ENCODE measurements around the gene PITRM1.

PITRM1 gene

GRCh38 chr10:3141351-3142005, 31.1 kb downstream of the PITRM1 start:
- H3K36me3 ChIP-seq (ENCODE audit: control insufficient read depth, insufficient read depth, low read length): peaks cover 23% of the 10 kb centered on the region
- H3K4me3 ChIP-seq (ENCODE audit: insufficient read depth, low read depth, low read length): no peak overlapping the region
- H3K4me1 ChIP-seq (ENCODE audit: control insufficient read depth, insufficient read depth, low read length): no peaks in the 10 kb centered on the region
- WGBS, 2 experiments: 94 to 95% methylated on average over 18 to 19 of the region's 21 CpGs
- H3K27me3 ChIP-seq (ENCODE audit: control insufficient read depth, insufficient read depth, low read length, poor library complexity, severe bottlenecking): no peaks in the 10 kb centered on the region
- no peak overlapping the region for H3K27ac ChIP-seq (ENCODE audit: insufficient read depth, low read depth, low read length, poor library complexity, severe bottlenecking)
- no peaks in the 10 kb centered on the region for H3K9me3 ChIP-seq (ENCODE audit: control insufficient read depth, low read length)

GRCh38 chr10:3140280-3140679, 32.3 kb downstream of the PITRM1 start:
- Histone ChIP-seq H3K27ac (ENCODE audit: insufficient read depth, low read depth, low read length, poor library complexity, severe bottlenecking) (no peak overlapping the region), H3K4me3 (ENCODE audit: insufficient read depth, low read depth, low read length) (no peak overlapping the region), H3K9me3 (ENCODE audit: control insufficient read depth, low read length) (no peaks in the 10 kb centered on the region), H3K36me3 (ENCODE audit: control insufficient read depth, insufficient read depth, low read length) (peaks cover 21% of the 10 kb centered on the region), H3K27me3 (ENCODE audit: control insufficient read depth, insufficient read depth, low read length, poor library complexity, severe bottlenecking) (no peaks in the 10 kb centered on the region), H3K4me1 (ENCODE audit: control insufficient read depth, insufficient read depth, low read length) (no peaks in the 10 kb centered on the region)
- WGBS, 2 experiments: 94 to 95% methylated on average over 9 of the region's 9 CpGs

GRCh38 chr10:3139216-3139910, 33.2 kb downstream of the PITRM1 start:
- Histone ChIP-seq H3K27me3 (ENCODE audit: control insufficient read depth, insufficient read depth, low read length, poor library complexity, severe bottlenecking) (no peaks in the 10 kb centered on the region), H3K4me3 (ENCODE audit: insufficient read depth, low read depth, low read length) (no peak overlapping the region), H3K9me3 (ENCODE audit: control insufficient read depth, low read length) (no peaks in the 10 kb centered on the region), H3K4me1 (ENCODE audit: control insufficient read depth, insufficient read depth, low read length) (no peaks in the 10 kb centered on the region), H3K27ac (ENCODE audit: insufficient read depth, low read depth, low read length, poor library complexity, severe bottlenecking) (no peak overlapping the region), H3K36me3 (ENCODE audit: control insufficient read depth, insufficient read depth, low read length) (peaks cover 25% of the 10 kb centered on the region)
- 93% methylated on average over 10 of the region's 10 CpGs for WGBS, 2 experiments

GRCh38 chr10:3137958-3138726, 34.4 kb downstream of the PITRM1 start:
- no peak overlapping the region for H3K4me3 ChIP-seq (ENCODE audit: insufficient read depth, low read depth, low read length)
- no peaks in the 10 kb centered on the region for H3K9me3 ChIP-seq (ENCODE audit: control insufficient read depth, low read length)
- H3K36me3 ChIP-seq (ENCODE audit: control insufficient read depth, insufficient read depth, low read length): peaks cover 28% of the 10 kb centered on the region
- H3K4me1 ChIP-seq (ENCODE audit: control insufficient read depth, insufficient read depth, low read length): no peaks in the 10 kb centered on the region
- 94% methylated on average over 41 of the region's 41 CpGs for WGBS, 2 experiments
- H3K27me3 ChIP-seq (ENCODE audit: control insufficient read depth, insufficient read depth, low read length, poor library complexity, severe bottlenecking): no peaks in the 10 kb centered on the region
- no peak overlapping the region for H3K27ac ChIP-seq (ENCODE audit: insufficient read depth, low read depth, low read length, poor library complexity, severe bottlenecking)

- H3K9me3 ChIP-seq (ENCODE audit: control insufficient read depth, low read length): no peaks in the 10 kb centered on the region
- H3K4me1 ChIP-seq (ENCODE audit: control insufficient read depth, insufficient read depth, low read length): no peaks in the 10 kb centered on the region
- peaks cover 33% of the 10 kb centered on the region for H3K36me3 ChIP-seq (ENCODE audit: control insufficient read depth, insufficient read depth, low read length)
- H3K4me3 ChIP-seq (ENCODE audit: insufficient read depth, low read depth, low read length): no peak overlapping the region
- no peaks in the 10 kb centered on the region for H3K27me3 ChIP-seq (ENCODE audit: control insufficient read depth, insufficient read depth, low read length, poor library complexity, severe bottlenecking)
- WGBS, 2 experiments: 90% methylated on average over 21 of the region's 21 CpGs
- no peak overlapping the region for H3K27ac ChIP-seq (ENCODE audit: insufficient read depth, low read depth, low read length, poor library complexity, severe bottlenecking)
Measured at GRCh38 chr10:3136763-3137611, 35.6 kb downstream of the PITRM1 start.

GRCh38 chr10:3136336-3136735, 36.2 kb downstream of the PITRM1 start:
- WGBS, 2 experiments: 81 to 82% methylated on average over 14 of the region's 14 CpGs
- no peak overlapping the region for H3K27ac ChIP-seq (ENCODE audit: insufficient read depth, low read depth, low read length, poor library complexity, severe bottlenecking)
- peaks cover 33% of the 10 kb centered on the region for H3K36me3 ChIP-seq (ENCODE audit: control insufficient read depth, insufficient read depth, low read length)
- no peak overlapping the region for H3K4me3 ChIP-seq (ENCODE audit: insufficient read depth, low read depth, low read length)
- H3K27me3 ChIP-seq (ENCODE audit: control insufficient read depth, insufficient read depth, low read length, poor library complexity, severe bottlenecking): no peaks in the 10 kb centered on the region
- no peaks in the 10 kb centered on the region for H3K4me1 ChIP-seq (ENCODE audit: control insufficient read depth, insufficient read depth, low read length)
- H3K9me3 ChIP-seq (ENCODE audit: control insufficient read depth, low read length): no peaks in the 10 kb centered on the region

- H3K9me3 ChIP-seq (ENCODE audit: control insufficient read depth, low read length): no peaks in the 10 kb centered on the region
- H3K4me3 ChIP-seq (ENCODE audit: insufficient read depth, low read depth, low read length): no peak overlapping the region
- no peaks in the 10 kb centered on the region for H3K4me1 ChIP-seq (ENCODE audit: control insufficient read depth, insufficient read depth, low read length)
- peaks cover 33% of the 10 kb centered on the region for H3K36me3 ChIP-seq (ENCODE audit: control insufficient read depth, insufficient read depth, low read length)
- no peaks in the 10 kb centered on the region for H3K27me3 ChIP-seq (ENCODE audit: control insufficient read depth, insufficient read depth, low read length, poor library complexity, severe bottlenecking)
- WGBS, 2 experiments: 82 to 94% methylated on average over 3 of the region's 3 CpGs
- no peak overlapping the region for H3K27ac ChIP-seq (ENCODE audit: insufficient read depth, low read depth, low read length, poor library complexity, severe bottlenecking)
Measured at GRCh38 chr10:3135006-3135405, 37.6 kb downstream of the PITRM1 start.

GRCh38 chr10:3133948-3134347, 38.6 kb downstream of the PITRM1 start:
- peaks cover 27% of the 10 kb centered on the region for H3K36me3 ChIP-seq (ENCODE audit: control insufficient read depth, insufficient read depth, low read length)
- H3K27me3 ChIP-seq (ENCODE audit: control insufficient read depth, insufficient read depth, low read length, poor library complexity, severe bottlenecking): no peaks in the 10 kb centered on the region
- no peak overlapping the region for H3K27ac ChIP-seq (ENCODE audit: insufficient read depth, low read depth, low read length, poor library complexity, severe bottlenecking)
- H3K4me3 ChIP-seq (ENCODE audit: insufficient read depth, low read depth, low read length): no peak overlapping the region
- WGBS, 2 experiments: 73 to 76% methylated on average over 4 to 5 of the region's 5 CpGs
- H3K9me3 ChIP-seq (ENCODE audit: control insufficient read depth, low read length): no peaks in the 10 kb centered on the region
- H3K4me1 ChIP-seq (ENCODE audit: control insufficient read depth, insufficient read depth, low read length): no peaks in the 10 kb centered on the region

GRCh38 chr10:3132036-3133025, 40.3 kb downstream of the PITRM1 start:
- H3K9me3 ChIP-seq (ENCODE audit: control insufficient read depth, low read length): no peaks in the 10 kb centered on the region
- no peaks in the 10 kb centered on the region for H3K4me1 ChIP-seq (ENCODE audit: control insufficient read depth, insufficient read depth, low read length)
- H3K27ac ChIP-seq (ENCODE audit: insufficient read depth, low read depth, low read length, poor library complexity, severe bottlenecking): no peak overlapping the region
- no peak overlapping the region for H3K4me3 ChIP-seq (ENCODE audit: insufficient read depth, low read depth, low read length)
- H3K36me3 ChIP-seq (ENCODE audit: control insufficient read depth, insufficient read depth, low read length): peaks cover 26% of the 10 kb centered on the region
- H3K27me3 ChIP-seq (ENCODE audit: control insufficient read depth, insufficient read depth, low read length, poor library complexity, severe bottlenecking): no peaks in the 10 kb centered on the region
- WGBS, 2 experiments: 95% methylated on average over 22 of the region's 22 CpGs

All from ectodermal cell (in vitro differentiated cells).